Breast epithelium (tissue), 3 donors: ENCODE results near the gene NIP7.

Experiments used
- POLR2A ChIP-seq: fragments of 450-650 bp; IDR thresholded peaks from one replicate; pipeline ENCODE4 v1.6.1; 2016; ENCODE audit warnings: antibody characterized with exemption, mild to moderate bottlenecking, moderate library complexity
- POLR2AphosphoS5 ChIP-seq, 3 donors: sonication (generic); formaldehyde crosslinking; IDR thresholded peaks; one replicate each; pipeline ENCODE4 v1.6.1; 2017; ENCODE audit warnings: antibody characterized with exemption in 3 of 3
- TF ChIP-seq, protein P1 (sequence below), 3 donors: fragments of 450-650 bp; IDR thresholded peaks; one replicate each; pipeline ENCODE4 v1.5.1; 2016 to 2017; ENCODE audit warnings: antibody characterized with exemption in 3 of 3, mild to moderate bottlenecking in 3 of 3, moderate library complexity in 3 of 3

GRCh38 chr16:69378036-69378435 is 38.5 kb downstream of the NIP7 start:
- TF ChIP-seq, protein P1, sequence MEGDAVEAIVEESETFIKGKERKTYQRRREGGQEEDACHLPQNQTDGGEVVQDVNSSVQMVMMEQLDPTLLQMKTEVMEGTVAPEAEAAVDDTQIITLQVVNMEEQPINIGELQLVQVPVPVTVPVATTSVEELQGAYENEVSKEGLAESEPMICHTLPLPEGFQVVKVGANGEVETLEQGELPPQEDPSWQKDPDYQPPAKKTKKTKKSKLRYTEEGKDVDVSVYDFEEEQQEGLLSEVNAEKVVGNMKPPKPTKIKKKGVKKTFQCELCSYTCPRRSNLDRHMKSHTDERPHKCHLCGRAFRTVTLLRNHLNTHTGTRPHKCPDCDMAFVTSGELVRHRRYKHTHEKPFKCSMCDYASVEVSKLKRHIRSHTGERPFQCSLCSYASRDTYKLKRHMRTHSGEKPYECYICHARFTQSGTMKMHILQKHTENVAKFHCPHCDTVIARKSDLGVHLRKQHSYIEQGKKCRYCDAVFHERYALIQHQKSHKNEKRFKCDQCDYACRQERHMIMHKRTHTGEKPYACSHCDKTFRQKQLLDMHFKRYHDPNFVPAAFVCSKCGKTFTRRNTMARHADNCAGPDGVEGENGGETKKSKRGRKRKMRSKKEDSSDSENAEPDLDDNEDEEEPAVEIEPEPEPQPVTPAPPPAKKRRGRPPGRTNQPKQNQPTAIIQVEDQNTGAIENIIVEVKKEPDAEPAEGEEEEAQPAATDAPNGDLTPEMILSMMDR (IDR thresholded peaks at IDR 0.05) = no peak
- TF ChIP-seq POLR2A (no peak), POLR2AphosphoS5 (IDR thresholded peaks at IDR 0.05) (no peak)
